AG08396 (cell line): Measurements from ENCODE around the gene COL27A1.

Experiments
- DNase-seq: peaks from one replicate; pipeline ENCODE4 v3.0.0; 2012; ENCODE audit warnings: low spot score, mixed read lengths

The COL27A1 gene

GRCh38 chr9:114155263-114155994, at the start of gene COL27A1:
TSS of gene COL27A1 (plus strand) at chr9:114155537. CDS start at chr9:114155951, 414 bp downstream.
- peak; percentile 94 for DNase-seq

DNA sequence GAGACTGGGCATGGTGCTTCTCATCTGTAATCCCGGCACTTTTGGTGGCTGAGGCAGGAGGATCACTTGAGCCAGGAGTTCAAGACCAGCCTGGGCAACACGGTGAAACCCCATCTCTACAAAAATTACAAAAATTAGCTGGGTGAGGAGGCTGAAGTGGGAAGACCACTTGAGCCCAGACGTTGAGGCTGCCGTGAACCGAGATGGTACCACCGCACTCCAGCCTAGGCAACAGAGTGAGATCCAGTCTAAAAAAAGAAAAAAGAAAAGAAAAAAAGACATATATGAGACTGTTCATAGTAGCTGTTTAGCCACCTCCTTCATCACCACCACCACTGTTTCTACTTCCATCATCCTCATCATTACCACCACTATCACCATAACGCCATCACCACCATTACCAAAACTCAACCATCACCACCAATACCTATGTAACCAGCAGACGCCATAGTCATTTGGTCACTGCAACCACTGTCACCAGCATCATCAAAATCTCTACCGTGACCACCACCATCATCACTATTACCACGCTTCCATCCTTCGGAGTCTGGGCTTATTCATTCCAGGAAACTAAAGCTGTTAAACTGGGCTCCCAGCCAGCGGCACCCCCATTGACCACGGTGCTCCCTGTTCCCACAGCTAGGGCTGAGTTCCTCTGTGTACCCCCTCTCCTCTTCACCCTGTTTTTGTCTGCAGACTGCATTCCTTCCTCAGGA, 47.9 kb upstream of the COL27A1 start:
- DNase-seq, result no peak

GRCh38 chr9:114108016-114108833, 47.1 kb upstream of the COL27A1 start:
- peak; percentile 92 for DNase-seq

DNA sequence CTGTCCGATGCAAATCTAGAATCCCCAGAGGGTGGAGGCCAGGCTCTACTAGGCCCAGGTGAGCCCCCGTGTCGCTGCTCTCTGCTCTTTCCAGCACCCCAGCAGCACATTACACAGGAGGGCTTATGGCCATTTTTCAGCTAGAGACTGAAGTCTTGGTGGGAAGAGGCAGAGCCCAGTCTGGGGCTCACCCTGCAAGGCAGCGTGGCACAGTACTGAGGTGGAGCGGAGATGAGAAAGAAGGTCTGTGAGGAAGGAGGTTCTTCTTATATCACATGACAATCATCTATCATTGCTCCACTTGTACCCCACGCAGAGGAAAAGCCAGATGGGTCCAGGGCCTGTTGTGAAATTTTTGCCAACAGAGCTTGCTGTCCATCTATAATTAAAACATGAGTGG, 46.2 kb upstream of the COL27A1 start:
- no peak for DNase-seq

- no peak for DNase-seq
Measured at GRCh38 chr9:114110180-114110579, 45.2 kb upstream of the COL27A1 start.

DNA sequence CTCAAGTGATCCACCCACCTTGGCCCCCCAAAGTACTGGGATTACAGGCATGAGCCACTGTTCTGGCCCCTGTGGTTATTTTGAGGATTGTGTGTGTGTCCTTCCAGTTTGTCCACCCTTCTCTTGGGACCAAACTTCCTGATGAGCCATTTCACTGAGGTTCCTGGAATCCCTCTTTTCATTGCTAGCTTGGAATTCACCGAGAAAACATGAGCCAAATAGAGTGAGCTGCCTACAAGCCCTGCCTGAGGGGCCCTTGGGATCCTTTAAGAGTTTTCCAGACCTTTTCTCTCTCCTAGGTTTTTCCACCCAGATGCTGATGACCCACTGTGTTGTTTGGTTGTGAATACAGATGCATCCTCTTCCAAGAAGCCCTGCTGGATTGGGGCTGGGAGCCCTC, 43.0 kb upstream of the COL27A1 start:
- DNase-seq, result no peak

DNA sequence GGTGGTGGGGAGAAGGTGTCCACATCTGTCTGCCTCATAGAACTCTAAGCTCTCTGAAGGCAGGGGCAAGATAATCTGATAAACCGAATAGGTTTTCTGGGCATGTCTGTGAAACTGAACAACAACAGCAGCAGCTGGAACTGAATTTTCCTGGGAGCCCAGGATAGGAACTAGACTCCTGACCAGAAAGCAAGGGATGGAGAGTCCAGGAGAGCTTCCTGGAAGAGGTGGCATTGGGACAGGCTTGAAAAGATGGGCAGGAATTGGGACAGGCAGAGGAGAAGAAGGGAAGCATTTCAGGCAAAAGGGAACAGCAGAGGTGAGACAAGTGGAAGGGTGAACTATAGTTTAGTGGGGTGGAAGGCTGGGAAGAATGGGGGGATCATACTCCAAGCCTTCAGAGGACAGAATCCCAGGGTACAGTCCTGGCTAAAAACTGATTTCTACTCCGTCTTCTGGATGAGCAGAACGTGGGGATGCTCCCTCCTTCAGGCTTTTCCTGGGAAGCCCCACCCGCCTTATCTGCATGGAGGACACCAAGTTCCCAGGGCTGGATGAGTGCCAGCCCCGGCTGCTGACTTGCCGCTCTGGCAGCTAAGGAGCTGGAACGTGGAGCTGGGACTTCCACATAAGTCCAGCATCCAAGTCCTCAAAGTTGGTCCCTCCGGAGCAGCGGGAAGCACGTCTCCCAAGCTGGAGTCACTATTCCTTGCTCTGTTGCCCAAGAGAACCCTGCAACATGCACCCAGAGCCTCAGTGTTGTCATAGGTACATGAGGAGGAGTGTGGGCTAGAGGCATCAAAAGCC, 42.4 kb upstream of the COL27A1 start:
- peak; percentile 51 for DNase-seq

DNA sequence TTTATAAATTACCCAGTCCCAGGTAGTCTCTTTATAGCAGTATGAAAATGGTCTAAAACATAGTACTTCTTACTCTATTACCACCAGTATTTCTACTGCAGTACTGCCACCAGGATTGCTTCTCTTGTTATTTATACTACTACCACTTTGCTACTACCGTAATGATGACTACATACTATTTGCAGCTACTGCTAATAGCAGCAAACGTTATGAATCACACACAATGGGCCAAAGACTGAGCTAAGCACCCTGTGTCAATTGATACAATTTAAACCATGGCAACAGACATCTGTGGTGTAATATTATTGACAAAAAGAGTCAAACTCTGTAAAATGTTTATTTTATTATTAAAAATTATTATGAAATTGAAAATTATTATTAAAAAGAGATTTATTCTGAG, 41.0 kb upstream of the COL27A1 start:
- no peak for DNase-seq

DNA sequence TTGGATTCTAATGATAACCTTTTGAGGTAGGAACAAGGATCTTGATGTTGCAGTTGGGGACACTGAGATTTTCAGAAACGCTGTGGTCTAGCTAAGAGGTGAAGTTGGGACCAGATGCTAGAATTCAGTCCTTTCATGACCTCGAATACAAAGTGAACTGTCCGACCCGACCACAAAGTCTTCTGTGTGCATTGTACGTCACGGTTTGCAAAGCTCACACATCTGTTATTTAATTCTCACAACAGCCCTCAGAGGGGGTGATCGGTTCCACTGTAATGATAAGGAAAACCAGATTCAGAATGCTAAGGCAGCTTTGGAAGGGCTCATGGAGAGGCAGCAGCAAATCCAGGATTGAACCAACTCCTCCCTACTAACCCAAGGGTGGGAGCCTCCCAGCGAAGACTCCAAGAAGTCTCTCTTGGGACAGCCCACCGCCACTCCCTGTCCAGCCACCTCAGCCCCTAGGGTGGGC, 39.6 kb upstream of the COL27A1 start:
- DNase-seq, result no peak

- DNase-seq, result no peak
Measured at GRCh38 chr9:114116126-114116747, 39.1 kb upstream of the COL27A1 start.

DNA sequence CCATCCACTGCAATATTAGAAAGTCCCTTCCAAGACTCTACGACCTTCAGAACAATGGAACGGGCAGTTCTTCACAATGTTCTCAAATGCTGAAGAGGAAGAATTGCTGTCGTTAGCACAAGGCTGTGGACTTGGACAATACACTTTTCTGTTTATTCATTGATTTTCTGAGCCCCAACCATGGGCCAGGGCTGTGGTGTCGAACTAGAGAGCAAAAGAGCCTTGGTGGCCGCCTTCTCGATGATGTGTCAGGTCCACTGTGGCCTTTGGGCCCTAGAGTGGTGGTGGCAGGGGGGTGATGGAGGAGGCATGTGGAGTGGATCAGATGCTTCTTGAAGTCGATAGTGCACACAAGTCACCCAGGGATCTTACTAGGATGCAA, 37.7 kb upstream of the COL27A1 start:
- no peak for DNase-seq

DNA sequence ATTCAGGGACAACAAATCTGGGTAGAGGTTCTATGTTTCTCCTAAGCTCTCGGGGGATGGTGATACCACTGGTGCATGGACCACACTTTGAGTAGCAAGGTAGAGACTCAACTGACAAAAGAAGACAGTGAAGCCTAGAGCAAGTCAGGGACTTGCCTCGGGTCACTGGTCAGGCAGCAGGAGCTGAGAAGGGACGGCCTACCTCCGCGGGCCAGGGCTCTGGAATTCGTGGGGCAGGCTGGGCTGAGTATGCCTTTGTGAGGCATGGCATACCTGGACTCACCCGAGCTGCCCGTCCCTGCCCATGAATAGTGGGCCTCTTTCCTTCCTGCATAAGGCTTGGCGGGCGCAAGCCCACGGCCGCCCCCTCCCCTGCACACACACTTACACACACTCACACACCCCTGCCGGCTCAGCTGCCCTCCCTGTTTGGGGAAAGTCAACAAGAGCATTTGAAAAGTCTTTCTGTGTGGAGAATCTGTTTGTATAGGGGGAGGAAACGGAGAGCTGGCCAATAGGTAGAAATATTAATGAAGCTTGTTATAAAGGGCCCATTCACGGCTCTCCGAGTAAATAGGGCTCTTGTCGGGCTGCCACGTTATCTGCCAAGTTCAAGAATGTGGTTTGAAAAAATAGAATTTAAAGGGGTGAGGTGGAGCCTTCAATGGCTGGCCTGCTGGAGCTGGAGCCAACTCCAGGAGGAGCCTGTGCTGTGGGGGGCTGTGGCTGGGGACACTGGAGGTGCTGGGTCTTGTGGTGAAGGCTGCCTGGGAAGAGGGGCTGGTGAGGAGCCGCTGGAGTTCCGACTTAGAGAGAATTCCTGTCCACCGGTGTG, 37.1 kb upstream of the COL27A1 start:
- no peak for DNase-seq

GRCh38 chr9:114119242-114120191, 35.8 kb upstream of the COL27A1 start:
- DNase-seq, result no peak

DNA sequence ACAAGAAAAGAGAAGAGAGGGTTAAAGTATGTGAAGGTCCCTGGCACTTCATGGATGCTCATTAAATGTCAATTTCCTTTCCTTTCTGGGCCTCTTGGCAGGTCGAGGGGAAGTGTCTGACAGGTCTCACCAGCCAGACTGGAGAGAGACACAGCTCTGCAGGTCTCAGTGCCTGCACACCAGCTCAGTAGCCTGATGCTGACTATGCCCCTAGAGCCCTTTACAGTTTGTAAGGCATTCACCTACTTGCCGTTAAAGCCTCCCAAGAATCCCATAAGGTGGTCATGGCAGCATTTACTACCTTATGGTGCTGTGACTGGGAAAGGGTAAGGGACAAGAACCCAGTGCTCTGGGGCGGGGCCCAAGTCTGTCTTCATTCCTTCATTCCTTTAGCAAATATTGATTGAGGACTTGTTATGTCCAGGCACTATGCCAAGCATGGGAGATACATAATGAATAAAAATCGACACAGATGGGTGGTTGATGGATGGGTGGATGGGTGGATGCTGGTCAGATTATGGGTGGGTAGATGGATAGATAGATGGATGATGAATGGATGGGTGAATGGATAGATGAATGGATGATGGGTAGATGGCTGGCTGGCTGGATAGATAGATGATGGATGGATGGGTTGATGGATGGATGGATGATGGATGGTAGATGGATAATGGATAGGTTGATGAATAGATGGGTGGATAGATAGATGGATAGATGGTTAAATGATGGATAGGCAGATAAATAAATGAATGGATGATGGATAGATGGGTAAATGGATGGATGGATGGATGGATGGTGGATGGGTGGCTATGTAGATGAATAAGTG, 34.9 kb upstream of the COL27A1 start:
- DNase-seq, result no peak

DNA sequence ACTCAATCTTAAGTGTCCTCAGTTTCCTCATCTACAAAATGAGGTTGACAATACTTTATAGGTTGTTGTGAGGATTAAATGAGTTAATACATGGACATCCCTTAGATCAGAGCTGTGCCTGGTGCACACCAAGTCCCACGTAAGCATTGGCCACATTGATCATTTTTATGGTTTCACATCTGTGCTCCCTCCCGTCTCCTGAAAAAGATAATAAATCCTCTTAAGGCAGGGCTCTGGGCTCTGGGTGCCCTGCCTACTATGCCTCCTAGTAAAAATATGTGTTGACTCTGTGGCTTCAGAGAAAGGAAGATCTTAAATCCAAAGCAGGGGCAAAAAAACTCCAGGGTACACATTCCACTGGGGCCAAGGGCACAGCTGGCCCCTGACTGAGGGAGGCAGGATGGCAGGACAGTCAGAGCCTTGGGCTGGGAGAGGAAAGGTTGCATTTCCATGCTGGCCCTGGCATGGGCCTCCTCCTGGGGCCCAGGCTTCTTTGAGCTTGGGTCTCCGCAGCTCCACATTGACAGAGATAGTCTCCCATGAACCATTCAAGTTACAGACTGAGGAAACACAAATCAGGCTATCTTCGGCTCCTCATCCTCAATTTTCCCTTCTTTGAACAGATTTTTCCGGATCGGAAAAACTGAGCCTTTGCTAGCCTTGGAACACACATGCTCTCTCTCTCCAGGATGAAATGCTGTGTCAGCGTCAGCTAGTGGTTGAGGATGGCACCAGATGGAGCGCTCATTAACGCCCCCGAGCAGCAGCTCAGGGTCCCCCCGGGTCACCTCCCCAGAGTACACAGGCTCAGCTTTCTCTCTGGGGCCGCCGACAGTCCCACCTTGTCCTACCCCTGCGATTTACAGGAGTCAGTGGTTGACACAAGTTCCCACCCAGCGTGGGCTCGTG, 33.9 kb upstream of the COL27A1 start:
- no peak for DNase-seq

- DNase-seq, result no peak
Measured at GRCh38 chr9:114122136-114123027, 33.0 kb upstream of the COL27A1 start.
